ENCODE data around the gene NAGPA. TPM values are rescaled to one million over a fixed set of nuclear protein-coding genes. Genes with fewer than 3 reads are reported as not detected.

The NAGPA gene
- polyA plus RNA-seq, 1 of the 3 experiments (the other 2 are of a cell fraction): 16.5 TPM

DNA sequence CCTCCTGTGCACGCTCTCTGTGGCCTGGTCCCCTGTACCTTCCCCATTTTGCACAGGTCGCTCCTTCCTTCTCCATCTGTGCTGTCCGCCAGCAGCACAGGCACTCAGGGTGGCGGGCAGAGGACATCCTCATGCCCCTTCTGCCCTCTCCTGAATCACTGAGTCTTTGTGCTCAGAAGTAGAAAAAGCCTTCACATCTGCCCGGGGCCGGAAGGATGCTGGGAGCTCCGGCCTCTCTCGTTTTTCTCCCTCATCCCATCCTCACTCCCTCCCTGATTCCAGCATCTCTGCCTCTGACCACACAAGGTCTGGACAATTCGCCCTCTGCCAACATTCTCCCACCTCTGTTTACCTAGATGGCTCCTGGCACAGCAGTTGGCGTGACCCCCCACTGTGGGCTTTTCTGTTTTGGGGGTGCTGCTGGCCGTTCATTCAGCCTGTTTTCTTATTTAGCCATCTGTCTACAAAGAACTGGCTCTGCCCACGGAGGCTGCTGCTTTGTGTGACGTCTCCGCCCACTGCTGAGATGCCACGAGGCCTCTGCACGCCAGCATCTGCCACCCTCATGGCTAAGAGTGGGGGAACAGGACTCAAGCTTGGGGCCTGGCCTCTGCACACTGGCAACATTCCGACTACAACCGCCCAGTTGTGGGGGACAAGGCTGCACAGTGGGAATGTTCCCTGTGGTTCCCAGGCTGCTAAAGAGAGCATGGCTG is 38.9 kb downstream of the NAGPA start:
- Histone ChIP-seq H3K4me2 (no peak overlapping the region), H3K79me2 (ENCODE audit: insufficient read depth) (no peaks in the 10 kb centered on the region), H3K27ac (ENCODE audit: low read depth in 2 of 2, low read length in 1 of 2) (no peak overlapping the region), H3F3A (replicated peaks; ENCODE audit: insufficient read depth) (no peaks in the 10 kb centered on the region), H3K27me3 (ENCODE audit: insufficient read depth) (no peaks in the 10 kb centered on the region), H4K20me1 (ENCODE audit: insufficient read depth) (no peaks in the 10 kb centered on the region), H3K4me3 (ENCODE audit: low read depth in 2 of 2, low read length in 1 of 2) (no peak overlapping the region), H3K9me3 (no peaks in the 10 kb centered on the region), H3K9ac (no peak overlapping the region), H2AFZ (ENCODE audit: low read depth) (no peak overlapping the region), H3K9me2 (no peaks in the 10 kb centered on the region), H3K36me3 (replicated peaks in 1 of 2; ENCODE audit: control insufficient read depth in 1 of 2, insufficient read depth in 2 of 2, low read length in 1 of 2) (no peaks in the 10 kb centered on the region), H3K4me1 (ENCODE audit: control insufficient read depth in 1 of 2, insufficient read depth in 2 of 2, low read depth in 1 of 2, low read length in 1 of 2) (no peaks in the 10 kb centered on the region)
- POLR2A ChIA-PET: no interaction called here
- WGBS (ENCODE audit: low lambda C conversion rate): 57% methylated on average over 15 of the region's 18 CpGs
- DNase-seq: no peak
- TF ChIP-seq SIN3A (IDR thresholded peaks at IDR 0.05; ENCODE audit: borderline replicate concordance, low read depth, low read length): no peak
- no peak for TF ChIP-seq RXRA (IDR thresholded peaks at IDR 0.05; ENCODE audit: borderline replicate concordance, low read depth)
- no peak for TF ChIP-seq GATA2 (CRISPR knock-in tag; IDR thresholded peaks at IDR 0.05)
- no peak for TF ChIP-seq ELF1 (IDR thresholded peaks at IDR 0.05)
- TF ChIP-seq, protein P1, sequence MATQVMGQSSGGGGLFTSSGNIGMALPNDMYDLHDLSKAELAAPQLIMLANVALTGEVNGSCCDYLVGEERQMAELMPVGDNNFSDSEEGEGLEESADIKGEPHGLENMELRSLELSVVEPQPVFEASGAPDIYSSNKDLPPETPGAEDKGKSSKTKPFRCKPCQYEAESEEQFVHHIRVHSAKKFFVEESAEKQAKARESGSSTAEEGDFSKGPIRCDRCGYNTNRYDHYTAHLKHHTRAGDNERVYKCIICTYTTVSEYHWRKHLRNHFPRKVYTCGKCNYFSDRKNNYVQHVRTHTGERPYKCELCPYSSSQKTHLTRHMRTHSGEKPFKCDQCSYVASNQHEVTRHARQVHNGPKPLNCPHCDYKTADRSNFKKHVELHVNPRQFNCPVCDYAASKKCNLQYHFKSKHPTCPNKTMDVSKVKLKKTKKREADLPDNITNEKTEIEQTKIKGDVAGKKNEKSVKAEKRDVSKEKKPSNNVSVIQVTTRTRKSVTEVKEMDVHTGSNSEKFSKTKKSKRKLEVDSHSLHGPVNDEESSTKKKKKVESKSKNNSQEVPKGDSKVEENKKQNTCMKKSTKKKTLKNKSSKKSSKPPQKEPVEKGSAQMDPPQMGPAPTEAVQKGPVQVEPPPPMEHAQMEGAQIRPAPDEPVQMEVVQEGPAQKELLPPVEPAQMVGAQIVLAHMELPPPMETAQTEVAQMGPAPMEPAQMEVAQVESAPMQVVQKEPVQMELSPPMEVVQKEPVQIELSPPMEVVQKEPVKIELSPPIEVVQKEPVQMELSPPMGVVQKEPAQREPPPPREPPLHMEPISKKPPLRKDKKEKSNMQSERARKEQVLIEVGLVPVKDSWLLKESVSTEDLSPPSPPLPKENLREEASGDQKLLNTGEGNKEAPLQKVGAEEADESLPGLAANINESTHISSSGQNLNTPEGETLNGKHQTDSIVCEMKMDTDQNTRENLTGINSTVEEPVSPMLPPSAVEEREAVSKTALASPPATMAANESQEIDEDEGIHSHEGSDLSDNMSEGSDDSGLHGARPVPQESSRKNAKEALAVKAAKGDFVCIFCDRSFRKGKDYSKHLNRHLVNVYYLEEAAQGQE (IDR thresholded peaks at IDR 0.05; ENCODE audit: low read depth, low read length): no peak
- no peak for TF ChIP-seq RFX5 (IDR thresholded peaks at IDR 0.05; ENCODE audit: low read length)
- TF ChIP-seq, protein P2, sequence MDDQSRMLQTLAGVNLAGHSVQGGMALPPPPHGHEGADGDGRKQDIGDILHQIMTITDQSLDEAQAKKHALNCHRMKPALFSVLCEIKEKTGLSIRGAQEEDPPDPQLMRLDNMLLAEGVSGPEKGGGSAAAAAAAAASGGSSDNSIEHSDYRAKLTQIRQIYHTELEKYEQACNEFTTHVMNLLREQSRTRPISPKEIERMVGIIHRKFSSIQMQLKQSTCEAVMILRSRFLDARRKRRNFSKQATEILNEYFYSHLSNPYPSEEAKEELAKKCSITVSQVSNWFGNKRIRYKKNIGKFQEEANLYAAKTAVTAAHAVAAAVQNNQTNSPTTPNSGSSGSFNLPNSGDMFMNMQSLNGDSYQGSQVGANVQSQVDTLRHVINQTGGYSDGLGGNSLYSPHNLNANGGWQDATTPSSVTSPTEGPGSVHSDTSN (IDR thresholded peaks at IDR 0.05): no peak
- TF ChIP-seq CHD2 (IDR thresholded peaks at IDR 0.05; ENCODE audit: low read length, partially characterized antibody): no peak
- no peak for TF ChIP-seq TEAD4 (IDR thresholded peaks at IDR 0.05; ENCODE audit: borderline replicate concordance, insufficient read depth)
- TF ChIP-seq POLR2AphosphoS5 (IDR thresholded peaks at IDR 0.05; ENCODE audit: low read depth, low read length): no peak
- TF ChIP-seq, protein P3, sequence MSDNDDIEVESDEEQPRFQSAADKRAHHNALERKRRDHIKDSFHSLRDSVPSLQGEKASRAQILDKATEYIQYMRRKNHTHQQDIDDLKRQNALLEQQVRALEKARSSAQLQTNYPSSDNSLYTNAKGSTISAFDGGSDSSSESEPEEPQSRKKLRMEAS (IDR thresholded peaks at IDR 0.05; ENCODE audit: low read depth): no peak
- TF ChIP-seq FOXM1 (IDR thresholded peaks at IDR 0.05; ENCODE audit: low read depth): no peak
- TF ChIP-seq TCF12 (IDR thresholded peaks at IDR 0.05): no peak
- no peak for TF ChIP-seq FOSL2 (IDR thresholded peaks at IDR 0.05; ENCODE audit: borderline replicate concordance, low read depth)
- TF ChIP-seq YY1 (IDR thresholded peaks at IDR 0.05; ENCODE audit: low read depth): no peak
- TF ChIP-seq, protein P4, sequence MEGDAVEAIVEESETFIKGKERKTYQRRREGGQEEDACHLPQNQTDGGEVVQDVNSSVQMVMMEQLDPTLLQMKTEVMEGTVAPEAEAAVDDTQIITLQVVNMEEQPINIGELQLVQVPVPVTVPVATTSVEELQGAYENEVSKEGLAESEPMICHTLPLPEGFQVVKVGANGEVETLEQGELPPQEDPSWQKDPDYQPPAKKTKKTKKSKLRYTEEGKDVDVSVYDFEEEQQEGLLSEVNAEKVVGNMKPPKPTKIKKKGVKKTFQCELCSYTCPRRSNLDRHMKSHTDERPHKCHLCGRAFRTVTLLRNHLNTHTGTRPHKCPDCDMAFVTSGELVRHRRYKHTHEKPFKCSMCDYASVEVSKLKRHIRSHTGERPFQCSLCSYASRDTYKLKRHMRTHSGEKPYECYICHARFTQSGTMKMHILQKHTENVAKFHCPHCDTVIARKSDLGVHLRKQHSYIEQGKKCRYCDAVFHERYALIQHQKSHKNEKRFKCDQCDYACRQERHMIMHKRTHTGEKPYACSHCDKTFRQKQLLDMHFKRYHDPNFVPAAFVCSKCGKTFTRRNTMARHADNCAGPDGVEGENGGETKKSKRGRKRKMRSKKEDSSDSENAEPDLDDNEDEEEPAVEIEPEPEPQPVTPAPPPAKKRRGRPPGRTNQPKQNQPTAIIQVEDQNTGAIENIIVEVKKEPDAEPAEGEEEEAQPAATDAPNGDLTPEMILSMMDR (IDR thresholded peaks at IDR 0.05): no peak
- TF ChIP-seq, protein P5, sequence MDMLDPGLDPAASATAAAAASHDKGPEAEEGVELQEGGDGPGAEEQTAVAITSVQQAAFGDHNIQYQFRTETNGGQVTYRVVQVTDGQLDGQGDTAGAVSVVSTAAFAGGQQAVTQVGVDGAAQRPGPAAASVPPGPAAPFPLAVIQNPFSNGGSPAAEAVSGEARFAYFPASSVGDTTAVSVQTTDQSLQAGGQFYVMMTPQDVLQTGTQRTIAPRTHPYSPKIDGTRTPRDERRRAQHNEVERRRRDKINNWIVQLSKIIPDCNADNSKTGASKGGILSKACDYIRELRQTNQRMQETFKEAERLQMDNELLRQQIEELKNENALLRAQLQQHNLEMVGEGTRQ (IDR thresholded peaks at IDR 0.05; ENCODE audit: borderline replicate concordance, low read depth, low read length): no peak
- CTCF ChIA-PET: no interaction called here

All from SK-N-SH (cell line).